Brain microvascular endothelial cell (primary cell): Measurements from ENCODE around the gene KCTD17.

Experiments
- DNase-seq: peaks from one replicate; pipeline ENCODE4 v3.0.0-alpha.2; 2020
- H3K27ac ChIP-seq: fragments of 250-450 bp; sonication (Bioruptor Pico); 2 replicates; pipeline ENCODE4 v1.5.1; 2020; ENCODE audit warnings: mild to moderate bottlenecking, moderate library complexity
- H3K27me3 ChIP-seq: fragments of 250-450 bp; sonication (Bioruptor Pico); replicated peaks from 2 replicates; pipeline ENCODE4 v1.5.1; 2020; ENCODE audit warnings: mild to moderate bottlenecking
- H3K36me3 ChIP-seq: fragments of 250-450 bp; sonication (Bioruptor Pico); replicated peaks from 2 replicates; pipeline ENCODE4 v1.5.1; 2020; ENCODE audit warnings: mild to moderate bottlenecking
- H3K4me3 ChIP-seq: 2 replicates; pipeline ENCODE4 v1.5.1; 2011; ENCODE audit warnings: low read depth, mild to moderate bottlenecking, control low read depth, low read length, moderate library complexity
- CTCF ChIP-seq: IDR thresholded peaks from 2 replicates; pipeline ENCODE4 v1.5.1; 2011; ENCODE audit warnings: low read depth, mild to moderate bottlenecking, moderate library complexity, low read length, control low read depth, inconsistent platforms; ENCODE audit errors: missing control alignments
- in situ Hi-C: cut with HindIII; loops from 2 replicates; pipeline ENCODE4 v1.10.0; 2017; ENCODE audit warnings: low sequenced_read_pairs, low pct_ligation_motif_present

The KCTD17 gene

GRCh38 chr22:37062376-37062675 lies 10.8 kb downstream of the KCTD17 start:
- no peak for TF ChIP-seq CTCF
- no peak overlapping the region for H3K4me3 ChIP-seq
- no peak overlapping the region for H3K27ac ChIP-seq
- DNase-seq: no peak
- peaks cover 8% of the 10 kb centered on the region for H3K36me3 ChIP-seq
- no peaks in the 10 kb centered on the region for H3K27me3 ChIP-seq
- in situ Hi-C loops: no loop called here

GRCh38 chr22:37062702-37063381 lies 11.3 kb downstream of the KCTD17 start:
- in situ Hi-C loops: no loop called here
- DNase-seq: no peak
- H3K27me3 ChIP-seq: no peaks in the 10 kb centered on the region
- H3K4me3 ChIP-seq: no peak overlapping the region
- no peak for TF ChIP-seq CTCF
- H3K36me3 ChIP-seq: peaks cover 4% of the 10 kb centered on the region
- no peak overlapping the region for H3K27ac ChIP-seq

GRCh38 chr22:37063431-37064420 lies 12.2 kb downstream of the KCTD17 start:
- peaks cover 2% of the 10 kb centered on the region for H3K36me3 ChIP-seq
- in situ Hi-C loops: no loop called here
- DNase-seq: no peak

GRCh38 chr22:37064553-37064952 lies 13.0 kb downstream of the KCTD17 start:
- Histone ChIP-seq H3K4me3 (no peak overlapping the region), H3K27me3 (peaks cover 12% of the 10 kb centered on the region), H3K27ac (no peak overlapping the region), H3K36me3 (peaks cover 2% of the 10 kb centered on the region)
- no peak for TF ChIP-seq CTCF
- in situ Hi-C loops: no loop called here
- DNase-seq: no peak

More at GRCh38 chr22:37063431-37064420, 12.2 kb downstream of the KCTD17 start:
- Histone ChIP-seq H3K27me3 (peaks cover 8% of the 10 kb centered on the region), H3K4me3 (no peak overlapping the region), H3K27ac (no peak overlapping the region)
- TF ChIP-seq CTCF: no peak

- Histone ChIP-seq H3K36me3 (no peaks in the 10 kb centered on the region), H3K27ac (no peak overlapping the region), H3K27me3 (peaks cover 12% of the 10 kb centered on the region), H3K4me3 (no peak overlapping the region)
- in situ Hi-C loops: no loop called here
- DNase-seq: no peak
- TF ChIP-seq CTCF: no peak
These were observed 13.6 kb downstream of the KCTD17 start for GRCh38 chr22:37065180-37065579.
